Effector CD4-positive, alpha-beta T cell (primary cell): Measurements from ENCODE around the gene NFATC1.
A peak's percentile ranks its signal among the peaks of the same experiment; 100 is the strongest.
"Not testable (repeated sequence)": the region's sequence is repeated elsewhere in the genome, so short reads cannot be mapped to it uniquely, and the experiment has no call there.

ENCODE experiments used
- DNase-seq: peaks from one replicate; pipeline ENCODE4 v3.0.0-alpha.2; 2020

NFATC1 gene

DNA sequence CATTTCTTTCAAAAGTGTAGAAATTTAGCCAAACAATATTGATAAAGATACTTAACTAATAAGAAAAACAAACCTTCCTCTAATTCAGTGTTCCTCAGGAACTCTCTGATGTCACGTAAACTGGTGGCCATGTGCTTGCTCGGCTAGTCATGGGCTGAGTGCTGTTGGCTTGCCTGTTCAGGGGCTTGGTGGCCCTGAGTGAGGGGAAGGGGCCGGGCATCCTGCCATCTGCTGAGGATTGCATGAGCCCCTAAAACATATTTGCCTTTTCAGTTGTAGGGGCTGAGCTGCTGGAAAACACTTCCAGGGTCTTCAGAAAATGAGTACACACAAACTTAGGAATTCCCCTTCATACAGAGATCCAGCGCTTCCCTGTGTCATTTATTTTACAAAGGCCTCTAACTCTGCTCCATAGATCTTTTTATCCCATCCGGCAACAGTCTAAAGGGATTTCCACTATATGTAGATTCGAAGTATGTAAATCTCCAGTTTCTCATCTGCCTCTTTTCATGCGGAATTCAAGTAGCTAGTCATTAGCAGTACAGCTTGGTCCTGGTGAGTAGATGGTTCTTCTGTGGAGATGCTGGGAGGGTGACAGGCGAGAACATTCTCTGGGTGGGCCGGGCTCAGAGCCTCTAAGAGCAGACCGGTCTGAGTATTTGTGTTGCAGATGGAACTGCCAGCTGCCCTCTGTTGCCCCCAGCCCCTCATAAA is 20.1 kb upstream of the NFATC1 start:
- no peak for DNase-seq

DNA sequence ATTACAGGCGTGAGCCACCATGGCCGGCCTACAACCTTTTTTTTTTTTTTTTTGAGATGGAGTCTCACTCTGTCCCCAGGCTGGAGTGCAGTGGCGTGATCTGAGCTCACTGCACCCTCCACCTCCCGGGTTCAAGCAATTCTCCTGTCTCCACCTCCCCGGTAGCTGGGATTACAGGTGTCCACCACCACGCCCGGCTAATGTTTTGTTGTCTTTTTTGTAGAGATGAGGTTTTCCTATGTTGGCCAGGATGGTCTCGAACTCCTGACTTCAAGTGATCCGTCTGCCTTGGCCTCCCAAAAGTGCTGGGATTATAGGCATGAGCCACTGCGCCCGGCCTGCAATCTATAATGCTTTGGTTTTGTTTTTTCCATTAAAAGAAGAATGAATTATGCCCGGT is 19.1 kb upstream of the NFATC1 start:
- DNase-seq: not testable (repeated sequence)

DNA sequence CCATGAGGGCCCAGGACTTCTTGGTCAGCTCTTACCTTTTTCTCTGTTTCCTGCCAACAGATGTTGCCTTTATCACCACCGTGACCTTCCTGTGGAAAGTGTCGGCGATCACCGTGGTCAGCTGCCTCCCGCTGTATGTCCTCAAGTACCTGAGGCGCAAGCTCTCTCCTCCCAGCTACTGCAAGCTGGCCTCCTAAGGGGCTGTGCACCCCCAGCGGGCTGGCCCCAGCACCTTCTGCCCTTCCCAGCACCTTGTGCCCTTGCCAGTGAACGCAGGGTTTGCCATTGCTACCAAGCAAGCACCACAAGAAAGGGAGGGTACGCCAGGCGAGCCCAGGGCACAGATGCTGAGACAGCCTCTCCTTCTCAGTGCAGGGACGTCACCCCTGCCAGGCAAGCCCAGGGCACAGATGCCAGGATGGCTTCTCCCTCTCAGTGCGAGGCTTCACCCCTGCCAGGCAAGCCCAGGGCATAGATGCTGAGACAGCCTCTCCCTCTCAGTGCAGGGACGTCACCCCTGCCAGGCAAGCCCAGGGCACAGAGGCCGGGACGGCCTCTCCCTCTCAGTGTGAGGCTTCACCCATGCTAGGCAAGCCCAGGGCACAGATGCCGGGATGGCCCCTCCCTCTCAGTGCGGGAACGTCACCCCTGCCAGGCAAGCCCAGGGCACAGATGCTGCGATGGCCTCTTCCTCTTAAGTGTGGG is 18.4 kb upstream of the NFATC1 start:
- DNase-seq: no peak

DNA sequence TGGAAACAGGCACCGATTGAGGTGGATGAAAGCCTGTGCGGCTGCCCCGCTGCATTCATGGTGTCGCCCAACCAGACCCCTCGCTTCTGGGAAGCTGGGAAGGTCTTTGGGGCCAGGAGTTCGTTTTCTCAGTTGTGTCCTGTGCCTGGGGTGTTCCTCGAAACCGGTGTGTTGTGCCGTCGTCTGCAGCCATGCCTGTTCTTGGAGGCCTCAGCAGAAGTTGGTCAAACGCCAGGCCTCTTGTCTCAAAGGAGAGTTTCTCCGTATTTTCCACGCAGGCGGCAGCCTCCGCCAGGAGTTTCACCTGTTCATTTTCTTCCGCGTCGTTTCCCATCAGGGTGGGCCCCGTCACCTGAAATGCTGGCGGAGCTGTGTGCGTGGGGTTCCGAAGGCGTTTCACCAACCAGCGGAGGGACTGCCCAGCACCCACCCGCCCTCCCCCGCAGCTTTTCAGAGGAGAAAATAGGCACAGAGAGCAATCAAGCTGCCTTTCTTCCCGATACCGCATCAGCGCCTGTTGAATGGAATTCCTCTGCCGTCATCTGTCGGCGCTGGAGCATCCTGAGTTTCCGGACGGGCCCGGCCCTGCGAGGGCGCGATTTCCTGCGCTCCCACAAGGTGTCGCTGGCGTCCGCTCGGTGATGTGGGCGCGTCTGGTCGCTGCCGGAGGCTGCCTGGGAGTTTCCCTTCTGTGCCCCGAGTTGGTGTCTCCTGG is 17.0 kb upstream of the NFATC1 start:
- DNase-seq: peak; percentile 83

DNA sequence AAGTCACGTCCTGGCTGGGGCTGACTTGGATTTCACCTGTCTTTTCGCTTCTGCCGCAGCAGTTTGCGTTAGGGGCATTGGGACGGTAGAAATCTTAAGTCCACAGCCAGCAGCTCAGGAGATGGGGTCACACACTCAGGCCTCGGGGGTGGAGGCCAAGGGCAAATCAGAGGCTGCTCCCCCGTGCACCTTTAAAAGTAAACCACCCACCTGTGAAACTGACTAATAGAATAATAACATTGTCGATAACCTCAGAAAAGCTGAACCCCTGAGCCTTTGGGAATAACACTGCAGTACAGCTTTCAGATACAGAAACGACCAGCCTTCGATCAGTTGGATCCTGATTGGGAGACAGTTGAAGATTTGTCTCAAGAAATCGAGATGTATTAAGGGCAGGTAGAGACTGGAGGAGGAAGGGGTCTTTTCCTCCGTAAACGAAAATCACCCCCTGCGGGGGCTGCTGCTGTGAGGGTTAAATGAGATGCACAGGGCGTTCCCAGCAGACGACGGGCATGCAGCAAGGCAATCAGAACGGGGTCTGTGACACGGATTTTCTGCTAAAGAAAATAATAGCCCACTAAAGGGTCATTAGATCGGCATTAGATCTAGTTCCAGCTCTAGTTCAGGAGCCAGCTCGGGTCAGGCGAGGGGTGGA is 16.4 kb upstream of the NFATC1 start:
- DNase-seq: no peak

DNA sequence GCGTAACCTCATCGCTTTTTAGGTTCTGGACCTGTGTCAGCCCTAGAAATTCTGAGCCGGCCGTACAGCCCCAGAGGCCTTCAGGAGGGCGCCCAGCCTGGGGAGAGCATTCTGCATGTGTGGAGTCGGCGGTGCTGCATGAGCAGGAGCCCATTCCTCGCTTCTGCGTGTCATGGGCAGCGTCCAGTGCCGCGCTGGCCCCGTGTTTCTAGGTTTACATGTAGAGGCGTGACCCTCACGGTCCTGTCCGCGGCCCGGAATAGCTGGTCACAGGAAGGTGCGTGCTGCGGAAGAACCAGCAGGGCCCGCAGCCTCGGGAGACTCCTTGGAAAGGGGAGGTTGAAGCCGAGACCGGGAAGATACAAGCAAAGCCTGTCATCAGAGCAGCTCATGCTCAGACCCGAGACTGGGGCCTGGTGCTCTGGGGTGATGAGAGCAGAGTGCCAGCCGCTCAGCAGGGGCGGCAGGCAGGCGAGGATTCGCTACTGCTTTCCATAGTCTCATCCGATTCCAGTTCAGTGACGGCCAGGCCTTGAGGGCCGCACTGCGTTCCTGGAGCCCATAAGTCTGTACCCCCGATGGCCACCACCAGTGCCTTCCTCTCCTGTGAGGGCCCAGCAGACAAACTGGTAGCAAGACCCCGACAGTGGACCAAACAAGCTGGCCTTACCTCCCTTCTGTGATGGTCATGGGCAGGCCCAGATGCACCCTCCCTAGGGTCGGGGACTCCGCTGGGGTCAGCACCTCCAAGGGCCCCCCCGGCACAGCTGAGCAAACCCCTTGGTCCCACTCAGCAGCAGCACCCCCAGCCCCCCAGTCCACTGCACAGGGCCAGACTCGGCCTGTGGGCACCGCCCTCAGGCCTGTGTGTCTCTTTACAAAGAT is 15.6 kb upstream of the NFATC1 start:
- DNase-seq: no peak

DNA sequence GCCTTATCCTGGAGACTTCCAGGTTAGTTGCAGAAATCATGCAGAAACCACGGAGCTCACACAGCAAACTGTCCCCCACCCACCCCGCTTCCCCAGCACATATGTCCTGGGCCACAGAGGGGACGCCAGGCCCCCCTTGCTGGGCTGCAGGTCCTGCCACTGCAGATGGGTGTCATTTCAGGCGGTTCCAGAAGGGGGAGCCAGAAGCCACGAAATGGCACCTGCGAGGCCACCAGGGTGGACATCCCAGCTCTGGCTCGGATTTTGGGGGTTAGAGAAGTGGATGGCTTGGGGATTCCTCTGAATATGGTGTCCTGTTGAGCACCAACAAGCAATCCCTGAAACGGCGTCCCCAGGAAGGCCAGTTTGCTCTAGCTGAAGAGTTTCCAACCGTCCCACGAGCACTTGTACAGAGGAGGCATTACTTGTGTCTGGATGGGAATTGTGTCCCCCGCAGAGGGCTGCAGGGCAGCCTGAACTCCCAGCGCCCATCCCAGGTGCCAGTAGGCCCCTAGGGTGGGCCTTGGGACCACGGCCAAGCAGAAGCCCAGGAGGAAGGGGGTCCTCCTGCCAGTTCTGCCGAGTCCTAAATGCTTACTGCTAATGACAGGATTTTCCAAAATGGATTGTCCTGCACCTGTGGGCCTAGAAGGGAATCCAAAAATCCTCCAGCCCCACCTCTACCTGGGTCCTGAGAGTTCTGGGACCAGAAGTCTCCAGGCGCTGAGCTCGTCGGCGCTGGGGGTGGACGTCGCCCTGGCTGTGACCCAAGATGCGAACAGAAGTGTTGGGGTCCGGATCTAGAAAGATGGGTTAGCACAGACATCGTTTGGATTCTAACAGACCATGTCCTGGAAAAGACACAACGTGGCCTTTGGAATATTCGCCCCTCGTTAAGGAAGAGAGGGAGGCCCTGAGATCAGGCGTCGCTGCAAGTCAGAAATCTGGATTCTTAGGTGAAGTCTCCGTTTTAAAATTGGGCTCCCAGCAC is 14.6 kb upstream of the NFATC1 start:
- DNase-seq: peak; percentile 65

DNA sequence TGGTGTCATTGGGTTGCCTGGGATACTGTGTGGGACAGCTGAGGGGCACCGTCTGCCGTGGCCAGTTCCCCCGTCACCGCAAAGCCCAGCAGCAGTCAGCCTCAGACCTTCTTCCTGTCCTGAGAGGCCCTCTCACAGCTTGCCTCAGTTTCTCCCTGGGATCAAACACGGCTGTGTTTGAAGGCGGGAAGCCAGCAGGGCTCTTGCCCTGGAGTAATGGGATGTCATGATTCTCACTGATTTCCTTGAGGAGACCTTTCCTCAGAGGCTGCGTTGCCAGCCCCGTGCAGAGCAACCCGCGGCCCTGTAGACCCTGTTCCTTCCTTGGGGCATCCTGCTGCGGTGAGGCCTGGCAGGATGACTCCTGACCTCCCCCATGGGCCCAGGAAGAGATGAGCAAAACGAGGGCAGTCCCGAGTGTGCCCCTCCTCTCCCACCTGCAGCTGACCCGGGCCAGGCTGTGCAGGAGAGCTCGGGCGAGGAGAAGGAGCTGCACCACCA is 13.9 kb upstream of the NFATC1 start:
- no peak for DNase-seq

DNA sequence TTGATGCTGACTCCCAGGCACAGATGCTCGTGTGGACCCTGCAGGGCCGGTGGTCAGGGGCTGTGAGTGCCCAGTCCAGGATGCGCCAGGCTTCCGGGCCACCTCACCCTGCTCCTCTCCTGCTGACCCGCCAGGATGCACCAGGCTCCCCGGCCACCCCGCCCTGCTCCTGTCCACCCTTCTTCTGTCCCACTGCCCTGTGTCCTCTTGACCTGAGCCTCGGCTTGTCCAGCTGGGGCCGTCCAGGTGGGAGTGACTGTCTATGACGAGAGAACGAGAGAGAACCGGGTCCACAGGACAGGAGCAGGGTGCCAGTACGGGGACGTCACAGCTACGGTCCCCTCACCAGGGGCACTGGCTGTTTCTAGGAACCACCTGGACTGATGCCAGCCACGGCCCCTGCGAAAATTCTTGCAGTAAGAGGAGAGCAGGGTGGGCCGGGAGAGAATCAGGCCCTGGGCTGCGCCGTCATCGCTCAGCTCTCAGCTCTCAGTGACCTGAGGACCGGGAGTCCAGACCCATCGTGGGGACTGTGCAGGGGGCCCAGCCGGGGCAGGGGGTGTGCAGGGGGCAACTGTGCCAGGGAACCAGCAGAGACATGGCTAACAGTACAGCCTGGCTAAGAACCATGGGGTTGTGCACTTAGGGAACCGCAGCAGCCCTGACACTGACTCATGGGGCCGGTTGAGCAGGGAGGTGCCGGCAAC is 12.9 kb upstream of the NFATC1 start:
- no peak for DNase-seq

DNA sequence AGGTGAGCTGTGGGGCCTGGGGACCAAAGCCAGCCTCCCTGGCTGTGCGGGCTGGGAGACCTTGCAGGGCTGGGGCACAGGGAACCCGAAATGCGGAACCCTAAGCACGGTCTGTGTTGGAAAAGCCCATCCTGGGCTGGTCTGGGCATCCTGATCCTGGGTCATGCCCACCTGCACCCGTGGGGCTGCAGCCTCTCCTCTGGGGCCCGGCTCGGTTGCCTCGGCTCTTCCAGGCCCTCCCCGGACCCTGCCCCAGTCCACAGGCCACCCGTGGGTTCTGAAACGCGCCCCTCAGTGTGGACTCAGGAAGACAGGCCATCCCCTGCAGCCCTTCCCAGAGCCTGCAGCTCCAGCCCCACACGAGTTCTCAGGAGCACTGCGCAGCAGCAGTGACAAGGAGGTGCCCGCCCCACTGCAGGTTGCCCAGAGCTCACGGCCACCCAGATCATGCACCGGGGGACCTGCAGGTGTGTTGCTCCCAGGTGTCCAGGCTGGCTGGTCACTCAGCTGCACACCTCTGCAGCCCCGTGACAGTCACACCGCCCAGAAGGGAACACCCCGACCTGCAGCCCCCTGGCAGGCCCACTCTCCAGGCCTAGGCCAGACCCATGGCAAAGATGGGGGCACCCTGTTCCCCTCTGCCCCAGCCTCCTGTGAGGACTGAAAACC is 12.2 kb upstream of the NFATC1 start:
- no peak for DNase-seq

DNA sequence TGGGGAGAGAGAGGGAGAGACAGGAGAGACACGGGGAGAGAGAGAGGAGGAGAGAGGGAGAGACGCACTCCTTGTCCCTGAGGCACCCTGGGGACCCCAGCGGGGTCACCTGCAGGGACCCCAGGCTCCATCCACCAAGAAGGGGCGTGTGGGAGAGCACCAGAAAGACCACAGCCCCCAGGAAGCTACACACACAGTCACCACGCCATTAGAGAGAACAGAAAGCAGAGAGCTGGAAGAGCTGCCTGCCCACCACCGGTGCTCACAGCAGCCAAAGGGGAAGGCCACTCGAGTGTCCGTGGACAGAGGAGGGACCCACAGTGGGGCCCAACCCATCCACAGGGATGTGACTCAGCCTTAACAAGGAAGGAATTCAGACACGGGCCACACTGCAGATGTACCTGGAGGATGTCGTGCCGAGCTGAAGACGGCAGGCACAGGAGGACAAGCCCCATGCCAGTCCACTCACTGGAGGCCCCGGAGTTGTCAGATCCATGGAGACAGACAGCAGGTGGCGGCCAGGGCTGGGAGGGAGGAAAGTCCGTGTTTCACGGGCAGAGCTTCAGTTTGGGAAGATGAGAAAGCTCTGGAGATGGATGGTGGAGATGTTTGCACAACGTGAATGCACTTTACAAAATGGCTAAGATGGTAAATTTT is 11.5 kb upstream of the NFATC1 start:
- no peak for DNase-seq

DNA sequence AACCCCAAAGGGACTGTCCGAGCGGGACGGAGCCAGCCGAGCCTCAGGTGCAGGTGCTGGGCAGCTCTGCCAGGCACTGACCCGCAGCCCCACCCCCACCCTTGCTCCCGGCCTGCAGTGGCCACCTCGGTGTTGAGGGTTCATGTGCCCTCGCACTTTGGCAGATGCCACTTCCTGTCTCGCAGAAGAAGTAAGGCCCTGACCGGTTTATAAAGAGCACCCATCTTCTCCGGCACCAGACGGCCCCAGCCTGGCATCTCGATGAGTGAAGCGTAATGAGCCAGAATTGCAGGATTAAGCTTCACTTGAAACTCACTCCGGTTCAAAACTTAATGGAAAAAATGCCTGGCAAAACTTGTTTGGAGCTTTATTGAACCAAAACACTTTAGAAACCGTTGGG is 10.9 kb upstream of the NFATC1 start:
- no peak for DNase-seq

DNA sequence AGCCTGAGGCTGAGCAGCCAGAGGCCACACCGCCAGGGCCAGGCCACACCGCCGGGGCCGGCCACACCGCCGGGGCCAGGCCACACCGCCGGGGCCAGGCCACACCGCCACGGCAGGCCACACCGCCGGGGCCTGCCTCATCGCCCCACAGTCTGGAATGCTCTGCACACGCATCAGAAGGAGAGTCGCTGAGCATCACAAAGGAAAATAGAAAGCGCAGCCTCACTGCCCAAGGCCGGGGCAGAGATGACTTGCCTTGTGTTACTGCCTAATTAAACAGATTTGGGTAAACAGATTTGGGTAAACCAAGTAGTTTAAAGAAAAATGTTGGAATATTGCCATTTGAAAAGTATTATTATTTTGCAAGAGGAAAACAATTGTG is 10.4 kb upstream of the NFATC1 start:
- no peak for DNase-seq

DNA sequence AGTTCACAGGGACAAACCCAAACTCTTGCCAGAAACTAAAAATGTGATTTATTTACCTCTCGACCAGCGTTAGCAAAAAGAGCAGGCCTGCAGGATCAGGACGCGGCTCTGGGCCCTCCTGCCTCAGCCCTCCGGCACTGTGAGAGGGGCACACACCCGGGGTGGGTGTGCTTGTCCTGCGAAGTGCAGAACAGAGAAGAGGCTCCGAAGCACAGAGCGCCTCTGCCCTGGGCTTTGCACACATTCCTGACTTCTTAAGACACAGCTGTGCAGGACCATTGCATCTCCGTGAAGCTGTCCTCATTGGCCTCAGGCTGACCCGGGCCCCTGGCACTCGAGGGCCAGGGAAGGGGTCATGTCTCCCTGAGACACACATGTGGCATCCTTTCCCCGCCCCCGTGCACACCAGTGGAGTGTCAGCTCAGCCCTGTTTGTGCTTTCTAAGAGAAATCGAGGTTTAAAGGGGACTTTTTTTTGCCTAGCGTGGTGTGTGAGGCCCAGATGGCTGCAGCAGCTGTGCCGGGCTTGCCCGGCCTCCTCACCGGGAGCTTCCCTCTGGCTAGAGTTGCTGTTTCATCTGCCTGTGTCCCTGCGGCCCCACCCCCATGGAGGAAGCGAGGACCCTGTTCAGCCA is 9.9 kb upstream of the NFATC1 start:
- DNase-seq: no peak

DNA sequence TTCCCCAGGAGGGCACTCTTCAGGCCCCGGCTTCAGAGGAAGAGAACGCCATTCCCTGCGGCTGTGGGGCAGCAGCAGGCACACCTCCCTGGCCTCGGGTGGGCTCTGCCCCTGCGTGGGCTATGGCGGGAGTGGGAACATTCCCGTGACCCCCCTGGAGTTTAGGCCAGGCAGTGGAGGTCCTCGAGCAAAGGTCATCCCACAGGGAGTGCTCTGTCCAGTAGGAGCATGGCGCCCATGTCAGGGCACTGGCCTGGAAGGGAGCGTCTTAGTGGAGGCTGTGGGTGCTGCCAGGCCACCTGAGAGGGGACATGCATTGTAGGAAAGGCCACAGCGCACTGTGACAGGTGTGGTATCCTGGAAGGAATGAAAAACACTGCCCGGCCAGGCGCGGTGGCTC is 9.2 kb upstream of the NFATC1 start:
- DNase-seq: no peak

DNA sequence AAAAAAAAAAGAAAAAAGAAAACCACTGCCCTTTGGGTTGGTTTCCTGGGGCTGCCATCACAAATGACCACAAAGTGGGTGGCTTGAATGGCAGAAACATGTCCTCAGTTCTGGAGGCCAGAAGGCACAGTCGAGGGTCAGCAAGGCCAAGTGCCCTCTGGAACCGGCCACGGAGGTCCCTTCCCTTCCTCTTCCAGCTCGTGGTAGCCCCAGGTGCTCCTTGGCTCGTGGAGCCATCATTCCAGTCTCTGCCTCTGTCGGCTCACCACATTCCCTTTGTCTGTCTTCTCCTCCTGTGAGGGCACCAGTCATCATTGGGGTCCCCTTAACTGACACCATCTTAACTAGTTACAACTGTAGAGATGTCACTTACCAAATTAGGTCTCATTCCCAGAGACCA is 8.5 kb upstream of the NFATC1 start:
- no peak for DNase-seq

DNA sequence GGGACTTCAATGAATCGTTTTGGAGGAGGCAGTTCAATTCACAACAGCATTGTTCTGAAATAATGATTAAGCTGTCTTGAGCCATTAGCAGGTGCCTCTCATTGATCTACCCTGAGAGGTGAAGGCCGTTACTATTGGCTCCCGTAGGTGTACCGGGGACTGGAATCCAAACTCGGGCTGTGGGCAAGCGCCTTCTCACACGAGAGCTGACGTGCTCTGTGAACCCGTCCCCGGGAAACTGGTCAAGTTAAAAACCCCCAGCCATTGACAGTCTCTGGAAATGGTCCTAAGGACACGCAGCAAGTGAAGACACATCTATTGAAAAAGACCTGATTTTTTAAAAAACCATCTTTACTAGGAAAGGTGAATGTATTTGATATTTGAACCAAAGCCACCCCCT is 8.1 kb upstream of the NFATC1 start:
- no peak for DNase-seq

DNA sequence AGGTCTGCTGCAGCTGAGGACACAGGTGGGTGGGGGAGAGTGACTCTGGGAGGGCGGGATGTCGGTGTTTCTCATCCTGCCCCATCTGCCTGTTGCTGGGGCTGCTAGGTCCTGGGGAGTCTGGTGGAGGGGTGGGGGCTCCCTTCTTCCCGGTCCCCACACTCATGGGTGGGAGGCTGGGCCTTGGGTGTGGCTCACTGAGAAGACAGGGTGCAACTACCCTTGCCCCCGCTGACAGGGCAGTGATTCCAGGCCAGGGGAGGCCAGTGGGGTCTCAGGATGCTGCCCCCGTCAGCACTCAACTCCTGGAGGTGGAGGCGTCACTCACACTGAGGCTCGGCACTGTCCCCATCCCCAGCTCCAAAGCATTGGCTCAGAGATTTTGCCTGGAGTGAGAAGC is 7.7 kb upstream of the NFATC1 start:
- no peak for DNase-seq

DNA sequence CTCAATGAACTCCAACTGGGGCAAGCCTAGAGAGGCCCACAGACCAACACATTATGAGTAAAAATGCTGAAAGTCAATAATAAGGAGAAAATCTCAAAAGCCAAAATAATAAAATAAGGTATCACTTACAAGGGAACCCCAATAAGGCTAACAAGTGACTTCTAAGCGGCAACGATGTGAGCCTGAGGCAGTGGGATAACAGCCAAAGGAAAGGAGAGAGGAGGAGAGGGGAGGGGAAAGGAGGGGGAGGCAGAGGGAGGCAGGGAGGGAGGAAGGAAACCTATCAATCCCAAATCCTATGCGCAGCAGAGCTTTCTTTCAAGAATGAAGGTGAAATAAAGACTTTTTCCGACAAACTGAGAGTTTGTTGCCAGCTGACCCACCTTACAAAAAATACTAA is 6.0 kb upstream of the NFATC1 start:
- DNase-seq: no peak
